ENCODE data around the gene SLC26A6. TPM values are rescaled to one million over a fixed set of nuclear protein-coding genes. Genes with fewer than 3 reads are reported as not detected.

The SLC26A6 gene, protein sequence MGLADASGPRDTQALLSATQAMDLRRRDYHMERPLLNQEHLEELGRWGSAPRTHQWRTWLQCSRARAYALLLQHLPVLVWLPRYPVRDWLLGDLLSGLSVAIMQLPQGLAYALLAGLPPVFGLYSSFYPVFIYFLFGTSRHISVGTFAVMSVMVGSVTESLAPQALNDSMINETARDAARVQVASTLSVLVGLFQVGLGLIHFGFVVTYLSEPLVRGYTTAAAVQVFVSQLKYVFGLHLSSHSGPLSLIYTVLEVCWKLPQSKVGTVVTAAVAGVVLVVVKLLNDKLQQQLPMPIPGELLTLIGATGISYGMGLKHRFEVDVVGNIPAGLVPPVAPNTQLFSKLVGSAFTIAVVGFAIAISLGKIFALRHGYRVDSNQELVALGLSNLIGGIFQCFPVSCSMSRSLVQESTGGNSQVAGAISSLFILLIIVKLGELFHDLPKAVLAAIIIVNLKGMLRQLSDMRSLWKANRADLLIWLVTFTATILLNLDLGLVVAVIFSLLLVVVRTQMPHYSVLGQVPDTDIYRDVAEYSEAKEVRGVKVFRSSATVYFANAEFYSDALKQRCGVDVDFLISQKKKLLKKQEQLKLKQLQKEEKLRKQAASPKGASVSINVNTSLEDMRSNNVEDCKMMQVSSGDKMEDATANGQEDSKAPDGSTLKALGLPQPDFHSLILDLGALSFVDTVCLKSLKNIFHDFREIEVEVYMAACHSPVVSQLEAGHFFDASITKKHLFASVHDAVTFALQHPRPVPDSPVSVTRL
- 8.4 TPM for total RNA-seq

DNA sequence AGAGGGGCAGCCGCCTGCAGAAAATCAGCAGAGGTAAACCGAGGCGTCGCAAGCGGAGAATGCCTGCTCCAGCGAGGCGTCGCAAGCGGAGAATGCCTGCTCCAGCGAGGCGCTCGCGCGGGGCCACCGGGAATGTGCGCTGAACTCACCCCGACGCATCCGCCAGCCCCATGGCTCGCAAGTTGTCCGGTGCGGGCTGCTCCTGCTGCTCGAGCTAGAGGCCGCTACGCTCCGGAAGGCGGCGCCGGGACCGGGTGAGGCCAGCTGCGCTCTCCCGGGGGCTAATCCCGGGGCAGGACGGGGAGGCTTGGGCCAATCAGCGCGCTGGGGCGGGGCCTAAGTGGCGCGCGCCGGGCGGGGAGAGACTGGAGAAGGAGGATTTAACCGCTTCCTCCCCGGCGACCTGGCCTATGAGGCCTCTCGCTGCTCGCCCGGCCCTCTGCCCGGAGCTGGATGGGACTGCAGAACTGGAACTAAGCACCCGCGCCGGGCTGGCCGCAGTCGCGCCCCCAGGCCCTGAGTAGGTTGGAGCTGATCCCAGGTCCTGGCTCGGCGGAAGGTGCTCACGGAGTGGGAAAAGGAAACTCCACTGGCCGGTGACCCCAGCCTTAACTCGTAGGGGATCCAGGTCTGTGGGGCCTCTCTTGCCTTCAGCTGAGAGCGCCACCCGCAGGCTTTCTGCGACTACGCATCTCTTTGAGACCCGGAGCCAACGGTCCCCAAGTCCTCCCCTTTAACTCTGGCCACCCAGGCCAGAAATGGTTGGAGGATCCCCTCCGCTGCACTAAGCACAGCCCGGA is at the start of gene SLC26A6:
SLC26A6 (minus strand) TSS at position 240 of the 800 bp plus-strand sequence; CDS start at position 172, 68 bp downstream.
- ATAC-seq (peak; percentile 95), DNase-seq (ENCODE audit: low spot score) (peak; percentile 98)

DNA sequence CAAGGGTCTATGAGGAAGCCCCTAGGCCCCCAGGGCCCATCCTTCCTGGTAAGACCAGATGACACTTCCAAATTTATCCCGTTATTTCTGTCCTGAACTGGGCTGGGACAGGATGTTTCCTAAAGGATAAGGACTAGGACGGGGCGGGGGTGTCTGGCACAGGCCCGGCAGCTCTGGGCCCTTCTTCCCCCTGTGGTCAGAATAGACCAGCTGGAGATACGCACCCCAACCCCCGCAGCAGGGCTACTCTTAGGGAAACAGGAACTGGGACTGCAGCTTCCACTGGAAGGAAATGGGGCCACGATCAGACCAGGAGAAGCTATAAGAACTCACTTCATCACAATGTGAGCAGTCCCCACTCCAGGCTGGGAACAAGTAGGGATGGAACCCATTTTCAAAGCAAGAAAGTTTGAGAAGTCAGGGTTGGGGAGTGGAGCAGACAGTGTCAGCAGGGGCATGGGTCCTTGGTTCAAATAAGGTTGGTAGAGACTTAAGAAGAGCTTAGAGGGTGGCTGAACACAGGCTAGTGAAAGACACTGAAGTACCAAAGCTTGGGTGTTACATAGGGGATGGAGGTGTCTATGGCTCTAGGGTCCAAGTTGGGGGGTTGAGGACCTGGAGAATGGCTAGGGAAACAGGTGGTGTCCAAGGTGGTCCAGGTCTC is 49.4 kb upstream of the SLC26A6 start:
- ATAC-seq (peak; percentile 4), DNase-seq (ENCODE audit: low spot score) (no peak)

DNA sequence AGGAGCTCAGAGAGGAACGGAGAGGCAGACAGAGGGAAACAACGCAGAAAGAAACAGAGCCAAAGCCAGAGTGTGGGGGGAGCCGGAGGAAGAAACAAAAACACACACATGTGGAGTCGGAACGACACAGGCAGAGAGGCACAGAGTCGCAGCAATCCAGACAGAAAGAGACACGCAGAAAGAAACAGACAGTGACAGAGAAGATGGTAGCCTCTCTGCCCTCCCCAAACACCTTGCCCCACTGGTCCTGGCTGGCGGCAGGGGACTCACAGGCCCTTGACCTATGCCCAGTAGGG is 48.7 kb upstream of the SLC26A6 start:
- ATAC-seq = no peak
- no peak for DNase-seq (ENCODE audit: low spot score)

DNA sequence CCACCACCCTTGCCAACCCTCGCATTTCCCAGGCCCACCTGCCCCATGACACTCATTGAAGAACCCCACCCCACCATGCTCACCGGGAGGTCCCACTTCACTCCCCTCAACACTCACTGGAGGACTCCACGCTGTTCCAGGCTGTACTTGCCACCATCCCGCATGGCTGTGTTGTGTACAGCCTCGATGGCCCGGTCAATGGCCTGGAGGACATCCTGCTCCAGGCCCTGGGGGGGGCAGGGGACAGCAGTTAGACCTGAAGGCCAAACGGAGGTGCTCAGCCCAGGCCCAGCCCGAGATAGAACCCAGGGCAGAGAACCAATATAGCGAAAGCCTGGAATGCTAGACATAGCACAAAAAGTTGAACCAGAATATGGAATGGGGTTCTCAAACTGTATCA is 47.5 kb upstream of the SLC26A6 start:
- DNase-seq (ENCODE audit: low spot score) (no peak), ATAC-seq (no peak)

DNA sequence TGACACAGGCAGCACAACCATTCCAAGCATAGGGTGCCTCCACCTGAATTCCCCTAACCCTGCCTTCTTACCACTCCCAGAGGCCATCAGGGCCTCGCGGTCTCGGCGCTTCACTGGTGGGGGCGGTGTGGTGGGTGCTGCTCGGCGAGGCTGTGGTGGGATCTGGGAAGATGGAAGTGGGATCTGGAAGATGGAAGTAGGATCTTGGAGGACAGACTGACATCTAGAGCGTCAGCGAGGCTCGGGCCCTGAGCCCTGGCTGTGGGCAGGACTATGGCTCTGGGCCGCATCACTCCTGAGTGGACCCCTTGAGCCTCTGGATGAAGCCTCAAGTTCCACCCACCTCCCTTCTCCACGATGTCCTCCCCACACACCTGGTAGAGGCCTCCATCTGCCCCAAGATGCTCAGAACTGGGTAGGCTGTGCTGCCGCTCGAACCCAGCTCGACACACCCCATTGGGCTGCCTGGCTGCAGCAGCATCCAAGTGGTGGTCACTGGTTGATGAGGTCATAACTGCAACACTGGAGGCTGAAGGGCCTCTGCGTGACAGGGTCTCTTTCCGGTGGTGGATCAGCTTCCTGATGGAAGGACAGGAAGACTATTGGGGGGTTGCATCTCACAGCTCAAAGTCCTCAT is 46.8 kb upstream of the SLC26A6 start:
- no peak for DNase-seq (ENCODE audit: low spot score)
- no peak for ATAC-seq

DNA sequence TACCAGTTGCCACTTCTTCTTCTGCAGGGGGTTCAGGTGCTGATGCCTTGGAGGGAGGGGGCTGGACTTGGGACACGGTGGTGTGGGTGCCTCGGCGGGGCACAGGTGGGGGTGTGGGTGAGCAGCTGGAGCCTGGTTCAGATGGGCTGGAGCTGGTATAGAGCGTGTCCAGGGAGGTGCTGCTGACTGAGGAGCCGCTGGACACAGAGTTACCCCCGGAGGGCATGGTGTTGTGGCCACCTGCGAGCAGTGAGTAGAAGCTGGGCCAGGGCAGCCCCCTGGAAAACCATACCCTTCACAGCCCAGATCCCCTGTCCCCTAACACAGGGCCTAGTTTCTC is 46.2 kb upstream of the SLC26A6 start:
- DNase-seq (ENCODE audit: low spot score) (no peak), ATAC-seq (no peak)

DNA sequence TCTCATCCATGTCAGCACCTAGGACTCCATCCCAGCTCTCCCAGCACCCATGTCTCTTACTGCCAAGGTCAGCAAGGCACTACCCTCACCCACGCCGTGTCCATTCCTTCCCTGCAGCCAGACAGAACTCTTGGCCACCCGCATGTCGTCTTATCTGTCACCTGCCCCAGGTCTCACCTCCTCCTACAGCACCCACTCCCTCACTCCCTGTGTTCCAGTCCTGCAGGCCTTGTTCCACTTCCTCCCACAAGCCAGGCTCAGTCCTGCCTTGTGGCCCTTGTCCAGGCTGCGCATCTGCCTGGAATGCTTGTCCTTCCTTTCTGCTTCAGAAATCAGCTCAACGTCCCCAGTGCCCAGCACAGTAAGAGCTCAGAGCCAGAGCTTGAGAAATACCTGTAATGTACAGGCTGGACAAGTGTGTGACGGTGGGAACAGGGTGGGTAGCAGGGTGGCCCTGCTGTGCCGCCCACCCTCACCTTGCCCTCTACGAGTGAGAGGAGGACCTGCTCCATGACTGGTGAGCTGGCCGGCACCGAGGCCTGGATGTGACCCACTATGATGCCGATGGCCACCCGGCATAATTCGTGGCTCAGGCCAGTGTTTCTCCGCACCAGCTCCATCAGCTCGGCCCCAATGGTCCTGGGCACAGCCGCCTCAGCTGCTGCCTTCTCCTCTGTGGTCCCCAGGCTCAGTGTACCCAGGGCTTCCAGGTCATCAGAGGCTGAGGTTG is 45.7 kb upstream of the SLC26A6 start:
- no peak for ATAC-seq
- no peak for DNase-seq (ENCODE audit: low spot score)

DNA sequence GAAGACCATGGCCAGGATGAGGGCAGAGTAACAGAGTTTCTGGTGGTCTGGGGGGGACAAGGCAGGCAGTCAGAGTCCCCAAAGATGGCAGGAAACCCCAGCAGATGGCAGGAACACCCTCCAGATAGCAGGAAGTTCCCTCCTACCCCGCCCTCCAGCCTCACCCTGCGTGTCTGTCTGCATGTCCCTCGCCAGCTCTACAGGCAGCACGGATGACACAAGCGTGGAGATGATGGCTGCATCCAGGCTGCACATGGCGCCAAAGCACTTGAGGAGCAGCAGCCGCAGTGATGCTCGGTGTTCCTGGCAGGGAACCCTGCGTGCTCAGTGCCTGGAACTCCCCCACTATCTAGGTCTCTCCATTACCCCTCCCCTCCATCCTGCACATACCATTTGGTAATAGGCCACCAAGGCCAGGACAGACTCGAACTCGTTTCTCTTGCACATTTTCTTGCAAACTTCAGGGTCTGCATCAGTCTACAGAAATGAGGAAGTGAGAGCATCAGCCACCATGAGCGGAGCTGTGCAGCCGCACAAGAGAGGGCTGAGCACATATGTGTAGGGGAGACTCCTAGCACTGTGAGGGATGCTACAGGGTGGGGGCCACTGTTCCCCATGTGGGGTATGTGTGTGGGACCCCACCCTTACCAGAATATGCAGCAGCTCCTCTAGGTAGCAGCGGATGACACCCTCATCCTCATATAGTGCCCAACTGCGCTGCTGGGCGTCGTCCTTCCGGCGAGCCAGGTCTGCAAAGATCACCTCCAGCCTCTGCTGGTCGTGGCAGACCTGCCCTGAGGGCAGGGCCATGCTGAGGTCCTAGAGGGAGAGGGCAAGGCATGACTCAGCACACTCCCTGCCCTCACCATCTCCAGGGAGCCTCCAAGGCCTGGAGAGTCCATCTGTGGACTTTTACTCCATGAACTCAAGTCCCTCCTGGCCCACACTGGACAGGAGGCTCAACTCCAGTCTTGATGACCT is 44.4 kb upstream of the SLC26A6 start:
- no peak for DNase-seq (ENCODE audit: low spot score)
- ATAC-seq = no peak

DNA sequence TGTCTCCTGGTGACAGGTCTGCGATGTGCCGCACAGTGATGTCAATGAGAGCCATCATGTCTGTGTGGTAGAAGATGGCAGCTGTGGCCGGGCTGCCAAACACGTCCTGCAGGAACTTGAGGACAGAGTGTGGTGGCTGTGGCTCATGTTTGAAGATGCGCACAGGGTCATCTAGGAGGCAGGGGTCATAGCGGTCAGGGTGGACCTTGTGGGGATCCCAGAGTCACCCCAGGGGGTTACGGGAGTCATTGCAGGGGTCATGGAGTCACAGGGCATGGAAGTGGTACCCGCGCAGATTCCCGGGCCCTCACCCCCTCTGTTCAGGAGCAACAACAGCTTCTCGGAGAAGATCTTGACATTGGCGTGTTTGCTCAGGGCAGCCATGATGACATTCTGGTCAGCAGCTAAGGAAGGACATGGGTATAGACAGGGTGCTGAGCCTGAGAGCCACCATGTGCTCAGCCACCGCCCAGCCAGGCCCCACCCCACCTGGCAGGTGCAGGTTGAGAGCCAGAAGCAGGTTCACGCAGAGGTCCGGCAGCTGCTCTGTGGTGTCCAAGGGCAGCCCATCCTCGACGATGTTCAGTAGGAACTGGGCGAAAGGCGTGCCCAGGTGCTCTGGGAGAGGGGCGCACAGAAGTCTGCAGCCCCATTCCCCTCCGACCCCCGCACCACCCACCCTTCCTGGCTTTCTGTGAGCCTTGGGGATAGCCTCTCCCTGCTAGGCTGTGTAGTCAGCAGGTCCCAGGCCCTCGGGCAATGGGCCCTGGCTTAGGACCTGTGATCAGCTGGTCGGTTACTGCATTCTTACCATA is 43.5 kb upstream of the SLC26A6 start:
- no peak for ATAC-seq

DNA sequence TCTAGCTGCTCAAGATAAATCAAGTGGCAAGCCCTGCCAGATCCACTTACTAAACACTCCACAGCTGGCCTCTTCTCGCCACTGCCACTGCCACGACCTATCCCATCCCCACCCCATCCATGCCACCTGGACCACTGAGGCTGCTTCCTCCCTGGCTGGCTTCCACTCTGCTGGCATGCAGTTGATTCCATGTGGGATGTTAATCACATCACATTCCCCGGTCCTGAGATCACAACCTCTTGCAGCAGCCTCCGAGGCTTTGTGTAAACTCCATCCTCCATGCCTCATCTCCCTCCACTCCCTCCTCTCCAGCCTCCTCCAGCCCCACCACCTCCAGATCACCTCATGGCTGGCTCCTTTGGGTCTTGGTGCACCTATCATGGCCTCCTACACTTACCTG is 42.8 kb upstream of the SLC26A6 start:
- DNase-seq (ENCODE audit: low spot score) = no peak

More for the DNA sequence above, 43.5 kb upstream of the SLC26A6 start:
- no peak for DNase-seq (ENCODE audit: low spot score)

DNA sequence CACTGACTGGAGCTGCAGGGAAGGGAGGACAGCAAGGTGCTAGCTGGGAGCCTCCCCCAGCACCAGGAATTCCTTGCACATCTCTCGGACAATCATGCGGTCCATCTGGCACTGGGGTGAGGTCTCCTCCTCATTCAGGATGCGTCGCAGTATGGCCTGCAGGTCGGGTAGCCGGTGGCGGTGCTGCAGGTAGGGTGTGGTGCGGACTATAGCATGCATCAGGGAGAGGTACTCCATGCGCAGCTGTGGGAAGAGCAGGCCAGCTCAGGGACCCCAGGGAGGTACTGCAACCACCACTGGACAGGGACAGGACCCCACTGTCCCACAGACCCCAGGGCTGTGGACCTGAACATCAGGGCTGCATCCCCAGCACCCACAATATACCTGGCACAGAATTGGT is 39.2 kb upstream of the SLC26A6 start:
- DNase-seq (ENCODE audit: low spot score) = no peak
- no peak for ATAC-seq

More for the DNA sequence above, 42.8 kb upstream of the SLC26A6 start:
- no peak for ATAC-seq

DNA sequence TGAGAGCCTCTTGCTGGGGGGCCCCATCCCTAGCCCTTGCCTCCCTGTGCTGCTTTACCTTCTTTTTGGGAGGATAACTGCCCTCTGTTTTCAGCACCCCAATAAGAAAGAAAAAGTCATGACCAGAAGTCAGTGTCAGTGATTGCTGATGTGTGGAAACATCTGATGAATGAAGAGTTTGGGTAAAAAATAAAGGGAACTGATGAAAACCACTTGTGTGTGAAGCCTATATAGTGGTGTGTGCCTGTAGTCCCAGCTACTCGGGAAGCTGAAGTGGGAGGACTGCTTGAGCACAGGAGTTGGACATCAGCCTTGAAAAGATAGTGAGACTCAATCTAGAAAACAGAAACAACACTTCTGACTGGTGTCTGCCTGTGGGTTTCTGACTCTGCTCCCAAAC is 37.3 kb upstream of the SLC26A6 start:
- no peak for DNase-seq (ENCODE audit: low spot score)
- ATAC-seq = no peak

DNA sequence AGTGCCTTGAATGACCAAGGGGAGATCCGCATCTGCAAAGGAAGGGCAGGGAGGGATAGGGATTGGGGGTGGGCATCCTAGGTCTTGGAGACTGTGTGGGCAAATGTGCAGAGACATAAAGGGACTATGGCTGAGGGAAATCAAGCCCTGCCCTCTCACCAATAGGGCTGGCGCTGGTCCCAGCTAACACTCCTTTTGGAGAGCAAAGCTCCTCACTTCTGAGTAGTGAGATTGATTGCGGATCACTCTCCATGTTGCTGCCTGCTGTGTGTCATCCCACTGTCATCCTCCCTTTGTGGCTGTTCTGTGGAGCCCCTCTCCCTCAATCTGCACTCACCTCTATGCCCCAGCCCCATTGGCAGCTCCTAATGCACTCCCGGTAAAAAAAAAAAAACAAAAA is 29.7 kb upstream of the SLC26A6 start:
- DNase-seq (ENCODE audit: low spot score) (no peak), ATAC-seq (no peak)

DNA sequence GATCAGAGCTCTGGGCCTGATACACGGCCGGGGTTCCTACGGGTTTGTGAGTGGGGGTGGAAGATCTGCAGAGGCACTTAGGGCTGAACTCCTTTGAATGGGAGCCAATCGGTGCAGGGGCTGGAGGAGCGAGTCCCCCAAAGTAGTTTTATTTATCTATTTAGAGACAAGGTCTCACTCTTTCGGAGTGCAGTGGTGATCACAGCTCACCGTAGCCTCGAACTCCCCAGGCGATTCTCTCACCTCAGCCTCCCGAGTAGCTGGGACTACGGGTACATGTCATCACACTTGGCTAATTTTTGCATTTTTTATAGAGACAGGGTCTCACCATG is 29.0 kb upstream of the SLC26A6 start:
- DNase-seq (ENCODE audit: low spot score) (no peak), ATAC-seq (no peak)

DNA sequence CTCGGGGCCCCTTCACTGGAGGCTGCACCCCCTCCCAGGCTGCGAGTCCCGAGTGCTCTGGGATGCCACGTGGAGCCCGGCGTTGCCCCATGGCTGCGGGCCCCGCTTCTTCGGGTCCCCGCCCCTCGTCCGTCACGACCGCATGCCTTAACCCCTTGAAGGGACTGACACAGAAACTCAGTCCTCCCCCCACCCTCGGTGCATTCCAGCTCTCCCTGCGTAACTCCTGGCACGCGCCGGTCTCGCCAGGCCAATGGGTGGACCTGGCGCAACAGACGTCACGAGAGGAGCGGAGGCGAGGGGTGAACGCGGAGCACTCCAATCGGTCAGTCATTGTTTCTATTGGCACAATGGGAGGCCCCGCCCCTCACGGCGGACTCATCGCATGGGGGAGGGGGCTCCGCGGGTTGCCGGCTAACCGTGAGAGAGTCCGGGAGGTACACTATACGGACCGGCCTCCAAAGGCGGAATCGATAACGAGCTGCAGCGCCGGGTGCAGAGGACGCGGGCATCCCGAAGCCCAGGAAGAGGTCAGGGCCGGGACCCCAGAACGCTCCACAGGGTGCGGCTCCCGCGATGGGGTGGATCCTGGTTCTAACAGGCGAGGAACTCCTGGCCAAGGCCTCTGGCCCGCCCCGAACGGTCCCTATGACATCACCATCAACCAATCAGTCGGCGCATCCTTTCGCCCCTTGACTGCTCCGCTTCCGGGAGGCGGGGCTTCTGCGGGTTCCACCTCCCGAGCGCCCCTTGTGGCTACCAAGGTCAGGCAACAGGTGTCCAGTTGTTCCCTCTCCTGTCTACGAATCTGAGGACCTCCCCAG is 28.4 kb upstream of the SLC26A6 start:
- peak; percentile 74 for ATAC-seq
- DNase-seq (ENCODE audit: low spot score) = peak; percentile 70

DNA sequence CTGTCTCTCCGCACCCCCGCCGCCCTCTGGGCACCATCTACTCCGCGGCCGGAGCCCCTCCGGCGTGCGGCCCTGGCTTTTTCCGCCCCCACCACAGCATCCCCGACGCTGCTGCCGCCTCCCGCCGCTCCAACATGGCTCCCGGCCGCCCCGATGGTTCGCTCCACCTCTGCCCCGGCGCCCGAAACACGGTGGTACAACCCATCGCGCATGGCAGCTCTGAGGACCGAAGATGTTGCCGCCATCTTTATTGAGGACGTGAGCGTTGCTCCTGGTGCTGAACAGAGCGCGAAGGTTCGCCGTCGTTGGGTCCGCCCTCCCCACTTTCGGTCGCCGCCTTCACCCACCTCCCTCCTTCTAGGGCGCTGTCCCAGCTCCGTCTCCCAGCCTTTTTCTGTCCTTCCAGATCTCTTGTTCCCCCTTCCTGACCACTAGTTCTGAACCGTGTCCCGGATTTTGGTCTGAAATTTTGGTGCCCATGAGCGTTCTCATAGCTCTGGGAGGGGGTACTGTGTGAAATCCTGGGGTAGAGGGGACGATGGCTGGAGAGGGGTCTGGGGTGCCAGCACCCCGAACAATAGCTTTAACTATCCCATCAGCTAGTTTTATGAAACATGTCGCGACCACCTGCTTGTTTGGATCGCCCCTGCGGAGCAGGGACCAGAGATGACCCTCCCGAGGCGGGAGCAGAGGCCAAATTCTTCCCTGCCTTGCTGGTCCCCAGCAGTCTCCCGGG is 27.7 kb upstream of the SLC26A6 start, which contains the start of gene CELSR3:
CELSR3 (minus strand) TSS at position 134 of the 736 bp plus-strand sequence. CDS start 252 bp downstream, outside the sequence.
- ATAC-seq (peak; percentile 15), DNase-seq (ENCODE audit: low spot score) (no peak)

Measured in left lobe of liver (tissue), 2 donors.